GM21528 (cell line): ENCODE measurements around the gene OSR1.
"Not testable (repeated sequence)": the region's sequence is repeated elsewhere in the genome, so short reads cannot be mapped to it uniquely, and the experiment has no call there.

Experiments used
- ATAC-seq: cut with Tn5 transposase; IDR thresholded peaks from one replicate; pipeline ENCODE4 v1.9.1; 2021; ENCODE audit warnings: mild to moderate bottlenecking, moderate library complexity; ENCODE audit not compliant: unreplicated experiment, low FRiP score

Gene OSR1

DNA sequence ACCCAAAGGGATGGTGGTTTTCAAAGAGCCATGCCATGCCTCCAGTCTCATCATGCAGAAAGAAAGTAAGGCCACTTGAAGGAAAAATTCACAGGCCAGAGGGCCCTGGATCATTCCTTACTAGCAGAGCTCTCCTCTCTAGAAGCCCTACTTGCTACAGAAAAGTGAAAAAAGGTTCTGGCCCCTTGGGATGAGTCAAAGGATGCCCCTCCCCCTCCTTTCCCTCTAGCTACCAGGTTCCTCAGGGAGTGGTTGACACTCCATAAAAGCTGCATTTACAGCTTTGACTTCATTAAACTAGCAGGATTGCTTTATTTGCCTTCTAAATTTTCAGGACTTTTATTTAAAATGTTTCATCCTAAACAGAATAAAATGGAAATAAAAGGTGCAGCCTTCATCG lies 21.2 kb downstream of the OSR1 start:
- ATAC-seq: no peak

DNA sequence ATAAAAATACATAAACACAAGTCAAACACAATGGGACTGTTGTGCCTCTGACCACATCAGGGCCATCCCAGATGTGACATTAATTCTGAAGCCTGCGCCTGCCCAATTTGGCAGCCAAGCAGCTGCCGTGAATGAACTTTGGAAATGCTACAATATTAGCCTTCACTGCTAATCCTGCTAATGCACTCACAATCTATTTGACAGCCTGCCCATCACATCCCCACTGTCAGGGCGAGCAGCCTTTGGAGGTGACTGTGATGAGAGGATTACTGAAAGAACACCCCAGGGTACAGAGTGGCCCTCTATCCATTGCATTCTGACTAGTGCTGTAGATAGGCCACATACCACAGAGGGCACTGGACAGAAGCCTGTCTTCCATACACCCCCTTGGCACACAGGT lies 21.6 kb downstream of the OSR1 start:
- ATAC-seq: no peak

DNA sequence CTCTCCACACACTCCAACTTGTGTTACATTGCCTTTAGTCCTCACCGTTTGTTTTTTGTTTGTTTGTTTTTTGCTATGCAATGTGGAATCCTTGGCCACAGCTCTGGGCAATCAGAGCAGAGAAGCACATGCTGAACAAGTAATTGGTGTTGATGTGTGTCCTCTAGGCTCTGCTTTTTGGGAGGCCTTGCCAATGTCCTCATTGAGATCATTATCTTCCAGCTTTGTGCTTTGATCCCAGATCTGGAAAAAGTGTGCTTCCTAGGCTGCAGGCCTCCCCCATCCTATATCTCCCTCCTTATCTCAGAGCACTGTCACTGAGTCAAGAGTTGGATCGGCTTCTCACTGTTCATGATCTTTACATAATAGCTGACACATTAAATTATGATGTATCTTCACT lies 25.9 kb downstream of the OSR1 start:
- no peak for ATAC-seq

- no peak for ATAC-seq
Measured at GRCh38 chr2:19331450-19331849, 27.0 kb downstream of the OSR1 start.

GRCh38 chr2:19330436-19330835 lies 28.0 kb downstream of the OSR1 start:
- ATAC-seq: no peak

GRCh38 chr2:19329445-19329844 lies 29.0 kb downstream of the OSR1 start:
- ATAC-seq: no peak

DNA sequence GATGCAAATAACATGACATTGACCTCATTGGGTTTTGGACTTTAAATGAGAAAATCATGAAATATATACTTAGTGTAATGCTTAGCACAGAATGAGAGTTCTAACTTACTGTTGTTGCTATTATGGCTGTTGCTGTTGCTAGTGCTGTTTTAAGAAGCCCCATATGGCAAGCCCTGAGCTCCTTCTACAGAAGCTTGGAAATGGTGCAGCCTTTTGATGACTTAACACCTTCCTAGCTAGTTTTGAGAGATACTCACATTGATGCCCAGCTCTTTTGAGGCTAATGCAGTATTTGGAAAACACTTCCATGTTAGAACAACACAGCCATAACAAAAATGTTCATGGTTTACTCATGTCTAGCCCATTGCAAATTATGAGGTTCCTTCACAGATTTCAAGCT lies 30.9 kb downstream of the OSR1 start:
- ATAC-seq: no peak

- no peak for ATAC-seq
Measured at GRCh38 chr2:19321946-19322345, 36.5 kb downstream of the OSR1 start.

GRCh38 chr2:19320813-19321212 lies 37.6 kb downstream of the OSR1 start:
- no peak for ATAC-seq

DNA sequence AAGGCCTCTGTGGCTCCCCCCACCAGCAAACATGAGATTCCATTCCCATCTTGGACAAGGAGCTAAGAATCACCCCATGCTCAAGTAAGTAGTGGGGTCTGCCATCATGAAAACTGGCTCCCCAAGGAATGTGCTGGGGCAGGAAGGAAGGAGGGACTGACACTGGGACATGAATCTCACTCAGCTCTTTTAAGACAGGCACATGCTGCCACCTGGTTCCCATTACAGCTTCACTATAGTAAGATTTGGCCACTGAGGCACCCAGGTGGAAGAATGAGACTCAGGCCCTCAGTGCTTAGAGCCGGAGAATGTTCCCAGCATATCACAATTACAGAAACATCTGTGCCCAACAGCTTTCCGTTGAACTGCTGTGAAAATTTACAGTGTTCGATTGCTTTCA lies 38.7 kb downstream of the OSR1 start:
- no peak for ATAC-seq

GRCh38 chr2:19319064-19319463 lies 39.4 kb downstream of the OSR1 start:
- ATAC-seq: no peak

DNA sequence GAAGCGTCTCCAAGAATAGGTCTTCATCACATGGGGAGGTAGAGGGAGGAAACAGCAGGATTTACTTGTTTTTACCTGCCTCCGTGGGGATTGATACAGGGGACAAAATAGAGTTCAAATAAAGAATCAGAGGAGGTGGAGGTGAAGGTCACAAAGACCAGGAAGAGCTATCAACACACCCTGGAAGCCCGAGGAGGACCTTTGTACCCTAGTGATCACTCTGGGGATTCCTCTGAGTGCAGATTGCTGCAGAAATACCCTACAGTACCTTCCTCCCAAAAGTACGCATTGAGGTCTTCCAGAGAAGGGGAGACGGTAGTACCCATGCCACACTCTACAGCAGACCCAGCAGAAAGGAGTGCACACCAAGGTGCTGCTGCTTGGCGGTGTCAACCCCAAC lies 44.9 kb downstream of the OSR1 start:
- no peak for ATAC-seq

GRCh38 chr2:19312949-19313348 lies 45.5 kb downstream of the OSR1 start:
- ATAC-seq: no peak

- not testable (repeated sequence) for ATAC-seq
Measured at GRCh38 chr2:19306065-19306464, 52.4 kb downstream of the OSR1 start.

DNA sequence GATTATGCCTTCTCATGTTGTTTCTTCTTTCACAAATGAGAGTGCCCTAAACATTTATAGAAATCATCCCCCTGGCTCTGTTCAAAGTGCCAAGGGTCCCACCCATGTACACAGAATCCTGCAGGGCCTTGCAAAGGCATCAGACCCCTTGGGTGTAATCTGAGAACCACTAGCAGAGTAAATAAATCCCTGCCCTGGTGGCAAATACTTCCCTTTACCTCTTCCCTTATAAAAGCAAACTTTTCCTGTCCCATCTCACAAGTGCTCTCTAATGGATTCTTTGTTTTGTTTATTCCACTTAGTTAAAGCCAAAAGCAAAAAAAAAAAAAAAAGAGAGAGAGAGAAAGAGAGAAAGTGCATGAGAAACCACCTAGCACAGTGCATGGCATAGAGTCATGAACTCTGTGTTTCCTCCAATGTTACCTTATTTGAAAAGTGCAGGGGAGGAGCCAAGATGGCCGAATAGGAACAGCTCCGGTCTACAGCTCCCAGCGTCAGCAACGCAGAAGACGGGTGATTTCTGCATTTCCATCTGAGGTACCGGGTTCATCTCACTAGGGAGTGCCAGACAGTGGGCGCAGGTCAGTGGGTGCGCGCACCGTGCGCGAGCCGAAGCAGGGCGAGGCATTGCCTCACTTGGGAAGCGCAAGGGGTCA lies 52.9 kb downstream of the OSR1 start:
- ATAC-seq: not testable (repeated sequence)

GRCh38 chr2:19301706-19302105 lies 56.7 kb downstream of the OSR1 start:
- ATAC-seq: no peak
